ENCODE measurements around the gene PYURF.

DNA sequence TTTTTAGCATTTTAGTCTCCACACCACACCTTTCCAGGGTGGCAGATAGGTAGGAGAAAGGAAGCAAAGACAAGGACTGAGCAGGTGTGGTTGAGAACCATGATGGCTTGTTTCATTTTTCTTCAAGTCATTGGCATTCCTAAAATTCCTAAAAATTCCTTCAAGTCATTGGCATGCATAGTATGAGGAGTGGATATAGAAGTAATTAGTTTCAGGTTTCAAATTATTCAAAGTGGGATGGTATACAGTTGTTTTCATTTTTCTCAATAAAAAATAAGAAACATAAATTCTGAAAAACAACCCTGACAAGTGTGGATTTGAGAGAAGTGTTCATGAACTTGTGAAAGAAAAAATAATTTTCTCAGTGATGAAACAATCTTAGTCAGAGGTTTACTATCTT lies 46.4 kb upstream of the PYURF start:
- TF ChIP-seq SP1 (IDR thresholded peaks at IDR 0.05) (no peak), LEF1 (IDR thresholded peaks at IDR 0.05; ENCODE audit: borderline replicate concordance) (no peak), BHLHE40 (IDR thresholded peaks at IDR 0.05; ENCODE audit: borderline replicate concordance) (no peak), NFRKB (IDR thresholded peaks at IDR 0.05) (no peak), SUZ12 (IDR thresholded peaks at IDR 0.05) (no peak), ZNF384 (IDR thresholded peaks at IDR 0.05) (no peak), HDGF (IDR thresholded peaks at IDR 0.05; ENCODE audit: borderline replicate concordance) (no peak), CTBP1 (IDR thresholded peaks at IDR 0.05; ENCODE audit: borderline replicate concordance) (no peak), FOXK2 (IDR thresholded peaks at IDR 0.05) (no peak)
- TF ChIP-seq, protein P1, sequence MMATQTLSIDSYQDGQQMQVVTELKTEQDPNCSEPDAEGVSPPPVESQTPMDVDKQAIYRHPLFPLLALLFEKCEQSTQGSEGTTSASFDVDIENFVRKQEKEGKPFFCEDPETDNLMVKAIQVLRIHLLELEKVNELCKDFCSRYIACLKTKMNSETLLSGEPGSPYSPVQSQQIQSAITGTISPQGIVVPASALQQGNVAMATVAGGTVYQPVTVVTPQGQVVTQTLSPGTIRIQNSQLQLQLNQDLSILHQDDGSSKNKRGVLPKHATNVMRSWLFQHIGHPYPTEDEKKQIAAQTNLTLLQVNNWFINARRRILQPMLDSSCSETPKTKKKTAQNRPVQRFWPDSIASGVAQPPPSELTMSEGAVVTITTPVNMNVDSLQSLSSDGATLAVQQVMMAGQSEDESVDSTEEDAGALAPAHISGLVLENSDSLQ (IDR thresholded peaks at IDR 0.05): no peak
